Progenitor cell of endocrine pancreas (in vitro differentiated cells): Measurements from ENCODE around the gene NEB. TPM values are rescaled to one million over a fixed set of nuclear protein-coding genes. Genes with fewer than 3 reads are reported as not detected.

Experiments
- DNase-seq: peaks from one replicate; pipeline ENCODE4 v3.0.0; 2021; ENCODE audit warnings: low spot score; ENCODE audit not compliant: unreplicated experiment
- H3K27ac Mint-ChIP-seq: 2 replicates; pipeline ENCODE4 v1.8.0; 2021; ENCODE audit warnings: mild to moderate bottlenecking, moderate library complexity, mixed read lengths
- H3K27me3 Mint-ChIP-seq: 2 replicates; pipeline ENCODE4 v1.8.0; 2021; ENCODE audit warnings: mixed read lengths
- H3K36me3 Mint-ChIP-seq: 2 replicates; pipeline ENCODE4 v1.8.0; 2022; ENCODE audit warnings: mixed read lengths; ENCODE audit not compliant: insufficient read depth
- H3K4me1 Mint-ChIP-seq: 2 replicates; pipeline ENCODE4 v1.8.0; 2021; ENCODE audit warnings: low read depth, mixed read lengths
- H3K4me3 Mint-ChIP-seq: 2 replicates; pipeline ENCODE4 v1.8.0; 2021; ENCODE audit warnings: low read depth, mild to moderate bottlenecking, moderate library complexity, mixed read lengths
- H3K9me3 Mint-ChIP-seq: 2 replicates; pipeline ENCODE4 v1.8.0; 2021; ENCODE audit warnings: low read depth, mixed read lengths
- long read RNA-seq: library from polyadenylated mRNA; unstranded; transcript quantifications from one replicate; pipeline ENCODE4 v2.0.0, GENCODE V29; 2020
- total RNA-seq: library from RNA; stranded (reverse); gene quantifications from 2 replicates; pipeline ENCODE4 v1.2.1, GENCODE V29; 2021
- TF ChIP-seq, protein P1 (sequence below): fragments of 200-600 bp; sonication (generic); IDR thresholded peaks from one replicate; pipeline ENCODE4 v1.5.0; 2021; ENCODE audit warnings: antibody characterized with exemption, mild to moderate bottlenecking; ENCODE audit not compliant: unreplicated experiment

The NEB gene
- 1.5 and 1.6 TPM in 2 replicates for total RNA-seq
- long read RNA-seq, partial matches to known transcripts, result 2 of 3 reads
- long read RNA-seq, other reads (novel, unspliced or antisense), result 1 of 3 reads

DNA sequence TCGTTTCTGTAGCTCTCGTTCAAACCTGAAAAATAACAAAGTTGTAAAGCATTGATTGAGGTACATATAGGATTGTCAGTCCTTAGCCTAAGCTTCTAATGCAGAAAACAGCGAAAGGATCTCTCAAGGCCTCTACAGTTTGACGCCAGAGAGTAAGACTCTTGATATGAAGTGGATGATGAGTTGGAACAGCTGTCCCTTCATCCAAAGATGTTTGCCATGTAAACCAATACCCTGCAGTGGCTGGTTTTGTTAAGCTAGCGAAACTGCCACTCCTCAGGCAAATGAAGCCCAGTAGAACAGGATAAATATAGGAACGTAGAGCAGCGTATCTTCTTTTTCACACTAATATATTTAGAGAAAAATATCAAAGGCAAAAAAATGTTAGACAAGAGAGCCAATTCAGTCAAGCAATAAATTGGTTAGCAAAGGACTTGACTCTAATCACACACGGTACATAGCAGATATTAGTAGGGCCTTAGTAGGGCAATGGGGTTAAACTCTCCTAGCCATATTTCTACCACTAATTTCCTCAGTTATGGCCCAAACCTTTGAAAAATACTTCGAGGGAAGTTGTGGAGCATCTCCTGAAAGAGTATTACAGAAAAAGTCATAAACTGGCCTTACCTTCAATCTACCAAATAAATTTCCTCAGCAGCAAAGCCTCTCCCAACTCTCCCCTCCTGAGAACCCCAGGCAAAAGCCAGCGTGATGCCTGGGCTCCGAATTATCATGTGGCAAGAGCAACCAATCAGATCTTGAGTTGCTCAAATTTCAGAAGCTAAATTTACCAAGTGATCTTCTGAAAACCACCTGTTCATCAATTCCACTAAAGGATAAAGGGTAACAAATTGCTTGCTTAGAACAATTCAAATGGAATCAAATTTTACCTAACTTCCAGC is at the start of gene NEB:
TSS of gene NEB (minus strand) at position 706 of the 902 bp plus-strand sequence. CDS start 1,320 bp downstream, outside the sequence.
- peaks cover 4% of the 10 kb centered on the region for H3K4me1 Mint-ChIP-seq
- no peak within 1 kb of the TSS for H3K4me3 Mint-ChIP-seq
- H3K9me3 Mint-ChIP-seq, result no peaks in the 10 kb centered on the region
- H3K27ac Mint-ChIP-seq, result no peak within 1 kb of the TSS
- TF ChIP-seq, protein P1, sequence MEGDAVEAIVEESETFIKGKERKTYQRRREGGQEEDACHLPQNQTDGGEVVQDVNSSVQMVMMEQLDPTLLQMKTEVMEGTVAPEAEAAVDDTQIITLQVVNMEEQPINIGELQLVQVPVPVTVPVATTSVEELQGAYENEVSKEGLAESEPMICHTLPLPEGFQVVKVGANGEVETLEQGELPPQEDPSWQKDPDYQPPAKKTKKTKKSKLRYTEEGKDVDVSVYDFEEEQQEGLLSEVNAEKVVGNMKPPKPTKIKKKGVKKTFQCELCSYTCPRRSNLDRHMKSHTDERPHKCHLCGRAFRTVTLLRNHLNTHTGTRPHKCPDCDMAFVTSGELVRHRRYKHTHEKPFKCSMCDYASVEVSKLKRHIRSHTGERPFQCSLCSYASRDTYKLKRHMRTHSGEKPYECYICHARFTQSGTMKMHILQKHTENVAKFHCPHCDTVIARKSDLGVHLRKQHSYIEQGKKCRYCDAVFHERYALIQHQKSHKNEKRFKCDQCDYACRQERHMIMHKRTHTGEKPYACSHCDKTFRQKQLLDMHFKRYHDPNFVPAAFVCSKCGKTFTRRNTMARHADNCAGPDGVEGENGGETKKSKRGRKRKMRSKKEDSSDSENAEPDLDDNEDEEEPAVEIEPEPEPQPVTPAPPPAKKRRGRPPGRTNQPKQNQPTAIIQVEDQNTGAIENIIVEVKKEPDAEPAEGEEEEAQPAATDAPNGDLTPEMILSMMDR, result no peak
- DNase-seq, result no peak
- H3K27me3 Mint-ChIP-seq, result peaks cover 5% of the 10 kb centered on the region
- no peaks in the 10 kb centered on the region for H3K36me3 Mint-ChIP-seq

GRCh38 chr2:151783133-151783520 is 48.9 kb upstream of the NEB start:
- H3K27me3 Mint-ChIP-seq, result no peaks in the 10 kb centered on the region
- H3K9me3 Mint-ChIP-seq, result peaks cover 14% of the 10 kb centered on the region
- TF ChIP-seq, protein P1, result no peak
- no peak overlapping the region for H3K4me3 Mint-ChIP-seq
- H3K4me1 Mint-ChIP-seq, result no peaks in the 10 kb centered on the region
- DNase-seq, result no peak
- no peak overlapping the region for H3K27ac Mint-ChIP-seq
- peaks cover 49% of the 10 kb centered on the region for H3K36me3 Mint-ChIP-seq

- TF ChIP-seq, protein P1, result no peak
- Mint-ChIP-seq H3K27ac (no peak overlapping the region), H3K4me1 (no peaks in the 10 kb centered on the region), H3K9me3 (peaks cover 14% of the 10 kb centered on the region), H3K4me3 (no peak overlapping the region), H3K36me3 (peaks cover 51% of the 10 kb centered on the region), H3K27me3 (no peaks in the 10 kb centered on the region)
- DNase-seq, result no peak
Measured at GRCh38 chr2:151782378-151783132, 48.3 kb upstream of the NEB start.

DNA sequence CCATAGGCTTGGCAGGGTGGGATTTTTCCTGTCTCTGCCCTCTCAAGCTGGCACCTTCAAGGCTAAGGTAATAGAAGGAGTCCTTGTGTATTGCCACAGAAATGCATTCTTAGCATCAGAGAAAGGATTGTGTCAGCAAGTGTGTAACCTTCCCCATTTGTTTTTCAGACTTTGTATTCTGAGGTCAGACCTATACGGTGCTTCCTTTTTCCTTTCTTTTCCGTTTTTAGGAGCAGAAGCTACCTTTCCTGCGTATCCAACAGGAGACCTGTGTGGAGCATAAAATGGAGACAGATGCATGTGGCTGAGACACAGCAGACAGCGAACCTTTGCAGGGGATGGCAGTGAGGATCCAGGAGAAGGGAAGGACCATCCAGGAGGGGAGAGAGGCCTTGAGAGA is 47.4 kb upstream of the NEB start:
- TF ChIP-seq, protein P1, result no peak
- Mint-ChIP-seq H3K4me1 (peaks cover 2% of the 10 kb centered on the region), H3K4me3 (no peak overlapping the region), H3K9me3 (peaks cover 16% of the 10 kb centered on the region), H3K27me3 (no peaks in the 10 kb centered on the region), H3K36me3 (peaks cover 60% of the 10 kb centered on the region), H3K27ac (no peak overlapping the region)
- no peak for DNase-seq

- Mint-ChIP-seq H3K4me3 (no peak overlapping the region), H3K36me3 (peaks cover 67% of the 10 kb centered on the region), H3K9me3 (peaks cover 17% of the 10 kb centered on the region), H3K4me1 (peaks cover 6% of the 10 kb centered on the region), H3K27ac (no peak overlapping the region), H3K27me3 (no peaks in the 10 kb centered on the region)
- no peak for DNase-seq
- TF ChIP-seq, protein P1, result no peak
Measured at GRCh38 chr2:151780938-151781337, 46.7 kb upstream of the NEB start.
